HG03103 (cell line): ENCODE results near the gene PNPLA5.
"Not testable (repeated sequence)": the region's sequence is repeated elsewhere in the genome, so short reads cannot be mapped to it uniquely, and the experiment has no call there.

Source experiments
- ATAC-seq: cut with Tn5 transposase; IDR thresholded peaks from one replicate; pipeline ENCODE4 v1.9.1; 2021; ENCODE audit warnings: low read depth; ENCODE audit not compliant: unreplicated experiment

PNPLA5 gene

DNA sequence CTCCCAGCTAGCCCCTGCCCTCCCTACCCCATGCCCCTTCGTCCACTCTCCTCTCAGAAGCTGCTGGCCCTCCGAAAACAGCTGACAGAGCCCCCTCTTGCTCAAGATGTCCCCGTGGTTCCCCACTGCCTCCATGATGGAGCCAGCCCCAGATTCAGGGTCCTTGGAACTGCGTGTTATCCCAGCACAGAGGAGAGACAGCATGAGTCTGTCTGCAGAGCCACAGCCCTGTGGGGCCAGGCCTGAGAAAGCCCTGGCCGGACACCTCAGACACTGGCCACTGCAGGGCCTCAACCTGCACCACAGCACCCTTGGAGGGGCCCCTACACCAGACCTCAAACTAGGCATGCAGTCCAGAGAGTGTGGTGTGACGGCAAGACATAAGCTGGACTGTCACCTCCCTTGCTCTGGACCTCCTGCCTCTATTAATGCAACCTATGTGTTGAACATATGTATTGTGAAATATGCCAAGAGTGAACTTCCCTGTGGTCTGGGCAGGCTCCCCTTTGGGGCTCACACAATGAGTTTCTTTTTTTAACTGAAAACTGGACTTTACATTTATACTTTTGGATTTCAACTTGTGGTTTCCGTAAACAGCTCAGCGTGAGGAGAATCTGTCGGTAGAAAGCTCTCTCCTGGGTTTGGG is 9.6 kb downstream of the PNPLA5 start:
- no peak for ATAC-seq

DNA sequence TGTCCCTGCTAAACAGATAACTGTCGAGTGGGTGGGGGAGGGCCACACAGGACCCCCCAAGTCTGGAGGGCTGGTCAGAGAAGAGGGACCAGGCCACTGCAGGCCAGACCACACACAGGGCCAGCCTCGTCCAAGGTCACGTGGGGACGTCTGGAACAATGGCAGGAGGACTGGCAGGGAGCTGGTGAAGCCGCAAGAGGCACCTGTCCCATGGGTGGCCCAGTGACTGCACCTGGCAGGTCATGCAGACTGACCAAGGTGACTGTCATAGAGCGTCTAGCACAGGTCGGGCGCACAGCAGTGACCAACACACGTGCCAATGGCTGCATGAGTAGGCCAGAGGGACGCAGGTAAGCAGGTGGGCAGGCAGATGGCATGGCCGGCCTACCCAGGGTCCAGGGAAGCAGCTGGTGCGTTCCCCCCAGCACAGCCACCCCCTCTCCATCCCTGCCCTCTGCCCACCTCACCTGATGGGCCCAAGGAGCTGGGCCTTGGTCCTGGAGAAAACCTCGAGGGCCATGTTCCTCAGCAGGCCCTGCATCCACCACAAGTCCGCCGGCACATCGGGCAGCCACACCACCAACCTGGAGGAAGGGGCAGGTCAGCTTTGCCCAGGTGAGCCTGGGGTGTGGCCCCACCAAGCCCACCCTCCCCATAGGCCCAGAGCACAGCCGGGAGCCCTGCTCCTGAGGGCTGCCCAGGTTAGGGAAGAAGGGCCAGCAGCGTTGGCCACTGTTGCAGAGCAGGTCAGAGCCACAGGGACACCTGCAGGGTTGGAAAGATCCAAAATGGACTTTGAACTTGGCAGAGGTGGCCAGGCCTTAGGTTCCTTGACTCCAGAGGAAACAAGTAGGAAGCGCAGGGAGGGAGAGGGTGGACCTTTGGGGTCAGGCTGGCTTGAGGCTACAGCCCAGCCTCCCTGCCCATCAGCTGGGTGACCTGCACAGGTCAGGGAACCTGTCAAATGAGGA is 10.4 kb downstream of the PNPLA5 start:
- no peak for ATAC-seq

DNA sequence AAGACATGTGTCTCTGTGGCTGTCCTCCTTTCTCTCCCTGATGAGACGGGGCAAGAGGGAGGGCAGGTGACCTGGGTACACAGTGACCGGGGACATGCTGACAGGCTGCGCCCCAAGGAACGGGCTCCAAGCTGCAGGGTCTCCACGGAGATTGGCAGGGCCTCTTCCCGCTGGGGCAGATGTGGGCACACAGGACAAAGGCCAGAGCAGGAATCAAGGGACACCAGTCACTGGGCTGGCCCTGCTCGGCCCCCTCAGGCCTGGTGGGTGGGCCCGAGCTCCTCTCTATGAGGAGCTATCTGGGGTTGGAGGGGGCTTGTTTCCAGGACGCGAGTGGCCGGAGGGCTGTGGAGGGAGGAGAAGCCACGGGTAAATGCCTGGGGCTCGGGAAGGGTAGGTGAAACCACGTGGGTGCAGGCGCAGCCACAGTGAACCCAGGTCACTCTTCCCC is 11.2 kb downstream of the PNPLA5 start:
- no peak for ATAC-seq

DNA sequence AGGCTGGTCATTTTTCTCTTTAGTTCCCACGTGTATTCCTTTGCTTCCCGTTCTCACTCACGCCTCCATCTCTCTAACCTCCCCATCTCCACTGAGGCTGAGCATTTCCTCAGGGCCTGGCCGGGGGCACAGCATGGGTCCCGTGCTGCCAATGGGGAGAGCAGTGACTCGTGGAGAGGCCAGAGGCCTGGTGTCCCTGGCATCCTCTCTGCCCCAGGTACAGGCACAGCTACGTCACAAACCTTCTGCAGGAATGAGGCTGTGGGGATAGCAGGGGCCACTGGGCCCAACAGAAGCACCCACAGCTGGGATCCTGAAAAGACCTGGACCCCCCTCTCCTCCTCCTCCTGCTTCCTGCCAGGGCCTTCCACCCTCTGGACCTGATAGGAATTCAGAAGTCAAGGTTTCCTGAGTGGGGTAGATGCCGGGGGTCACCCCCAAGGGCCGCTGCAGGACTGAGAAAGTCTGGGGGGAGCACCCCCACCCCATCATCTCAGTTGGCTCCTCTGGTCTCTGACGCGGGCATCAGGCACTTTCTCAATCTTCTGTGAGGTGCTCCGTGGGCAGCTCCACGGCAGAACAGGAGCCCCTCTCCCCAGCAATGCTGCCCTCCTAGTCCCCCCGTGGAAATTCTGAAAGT is 11.8 kb downstream of the PNPLA5 start:
- no peak for ATAC-seq

DNA sequence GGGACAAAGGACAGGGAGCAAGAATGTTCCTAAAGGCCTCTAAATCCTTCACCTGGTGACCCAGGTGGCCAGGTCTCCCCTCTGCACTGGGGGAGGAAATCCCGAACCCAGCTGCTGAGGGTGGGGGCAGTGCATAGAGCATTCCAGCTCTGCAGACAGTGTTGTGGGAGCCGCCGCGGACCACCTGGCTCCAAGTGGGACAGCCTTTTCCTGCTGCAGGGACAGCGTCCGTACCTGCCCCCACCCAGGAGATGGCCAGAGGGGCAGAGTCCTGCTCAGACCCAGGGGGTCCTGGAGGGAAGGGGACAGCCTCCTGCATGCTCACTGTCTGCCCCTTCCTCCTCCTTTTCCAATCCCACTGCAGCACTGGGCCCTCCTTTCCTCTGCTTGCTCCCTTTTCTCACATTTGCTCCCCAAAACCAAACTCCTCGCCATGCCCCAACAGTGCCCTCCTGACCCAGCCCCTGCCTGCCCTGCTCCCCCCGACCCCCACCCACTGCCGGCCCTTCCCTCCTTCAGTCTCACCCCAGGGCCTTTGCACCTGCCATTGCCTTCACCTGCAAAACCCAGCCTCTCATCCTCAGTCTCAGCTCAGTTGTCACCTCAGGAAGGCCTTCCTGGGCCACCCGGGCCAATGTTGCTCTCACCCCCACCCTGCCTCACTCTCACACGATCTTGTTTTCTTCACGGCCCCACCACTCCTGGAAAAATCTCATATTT is 12.8 kb downstream of the PNPLA5 start:
- ATAC-seq, result no peak

DNA sequence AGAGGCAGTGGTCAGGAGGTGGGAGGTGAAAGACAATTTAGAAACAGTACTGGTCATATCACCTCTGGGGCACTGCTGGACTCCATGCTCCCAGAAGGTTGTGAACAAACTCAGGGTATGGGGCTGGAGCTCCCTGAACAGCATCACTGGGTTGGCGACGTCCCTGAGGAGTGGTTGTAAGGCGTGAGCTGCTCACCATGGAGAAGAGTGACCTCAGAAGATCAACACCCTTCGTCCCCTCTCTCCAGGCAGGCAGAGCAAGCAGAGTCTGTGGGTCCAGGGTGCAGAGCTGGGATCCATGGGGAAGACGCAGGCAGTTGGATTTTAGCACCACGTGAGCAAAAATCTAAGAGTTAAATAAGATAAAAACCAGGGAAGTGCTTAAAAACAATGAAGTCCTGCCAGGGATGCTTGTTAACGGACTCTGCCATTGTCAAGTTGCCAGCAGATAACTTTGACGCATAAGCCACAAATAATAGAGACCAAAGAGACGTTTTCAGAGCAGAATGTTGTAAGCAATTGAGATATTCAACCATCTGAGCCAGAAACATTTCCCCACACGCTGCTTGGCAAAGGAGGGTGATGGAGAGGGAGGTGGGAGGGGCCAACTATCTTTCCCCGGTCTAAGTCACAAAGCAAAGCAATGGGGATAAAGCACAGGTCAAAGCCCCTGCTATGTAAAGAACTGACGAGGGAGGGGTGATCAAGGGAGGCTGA is 13.6 kb downstream of the PNPLA5 start:
- ATAC-seq, result no peak

DNA sequence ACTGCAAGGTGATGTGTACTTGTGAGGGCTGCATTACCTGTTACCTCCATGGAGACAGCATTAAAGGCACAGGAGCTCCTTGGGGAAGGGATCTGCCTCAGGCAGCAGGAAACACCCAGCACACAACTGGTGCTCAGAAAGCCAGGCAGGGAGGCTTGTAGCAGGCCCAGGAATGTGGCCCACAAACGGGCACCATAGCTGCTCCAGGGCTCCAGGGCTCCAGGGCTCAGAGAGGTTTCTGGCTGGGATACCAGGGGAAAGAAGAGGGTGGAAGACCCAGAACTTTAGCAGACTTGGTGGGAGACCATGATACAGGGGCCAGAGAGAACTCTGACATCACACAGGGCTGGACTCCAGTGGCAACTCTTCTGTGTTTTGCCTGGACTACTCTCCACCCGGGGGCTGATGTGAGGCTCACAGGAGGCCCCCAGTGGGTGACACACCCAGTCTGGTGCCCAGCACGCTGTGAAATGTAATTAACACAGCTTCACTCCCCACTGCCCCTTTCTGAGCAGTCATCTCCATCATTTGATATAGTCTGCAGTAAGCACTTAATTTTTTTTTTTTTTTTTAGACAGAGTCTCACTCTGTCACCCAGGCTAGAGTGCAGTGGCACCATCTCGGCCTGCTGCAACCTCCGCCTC is 14.8 kb downstream of the PNPLA5 start:
- ATAC-seq, result no peak

DNA sequence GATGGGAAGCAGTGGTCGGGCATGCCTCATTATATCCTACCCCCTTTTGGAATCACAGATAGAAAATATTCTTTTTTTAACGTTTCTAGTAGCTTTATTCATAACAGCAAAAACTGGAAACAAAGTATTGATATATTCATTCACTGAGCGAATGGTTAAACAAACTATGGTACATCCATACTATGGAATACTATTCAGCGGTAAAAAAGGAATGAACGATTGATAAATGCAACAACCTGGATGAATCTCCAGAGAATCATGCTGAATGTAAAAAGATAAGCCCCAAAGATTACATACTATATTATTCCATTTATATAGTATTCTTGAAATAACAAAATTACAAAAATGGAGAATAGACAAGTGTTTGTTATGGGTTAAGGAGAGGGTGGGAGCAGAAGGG is 22.0 kb downstream of the PNPLA5 start:
- no peak for ATAC-seq

DNA sequence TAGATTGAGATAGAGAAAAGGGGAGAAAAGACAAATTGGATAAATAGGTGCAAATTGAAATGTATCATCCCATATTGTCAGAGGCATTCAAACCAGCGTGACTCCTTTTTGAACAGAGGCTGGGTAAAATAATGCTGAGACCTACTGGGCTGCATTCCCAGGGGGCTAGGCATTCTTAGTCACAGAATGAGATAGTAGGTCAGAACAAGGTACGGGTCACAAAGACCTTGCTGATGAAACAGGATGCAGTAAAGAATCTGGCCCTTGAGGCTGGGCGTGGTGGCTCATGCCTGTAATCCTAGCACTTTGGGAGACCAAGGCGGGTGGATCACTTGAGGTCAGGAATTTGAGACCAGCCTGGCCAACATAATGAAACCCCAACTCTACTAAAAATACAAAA is 22.8 kb downstream of the PNPLA5 start:
- ATAC-seq, result not testable (repeated sequence)

DNA sequence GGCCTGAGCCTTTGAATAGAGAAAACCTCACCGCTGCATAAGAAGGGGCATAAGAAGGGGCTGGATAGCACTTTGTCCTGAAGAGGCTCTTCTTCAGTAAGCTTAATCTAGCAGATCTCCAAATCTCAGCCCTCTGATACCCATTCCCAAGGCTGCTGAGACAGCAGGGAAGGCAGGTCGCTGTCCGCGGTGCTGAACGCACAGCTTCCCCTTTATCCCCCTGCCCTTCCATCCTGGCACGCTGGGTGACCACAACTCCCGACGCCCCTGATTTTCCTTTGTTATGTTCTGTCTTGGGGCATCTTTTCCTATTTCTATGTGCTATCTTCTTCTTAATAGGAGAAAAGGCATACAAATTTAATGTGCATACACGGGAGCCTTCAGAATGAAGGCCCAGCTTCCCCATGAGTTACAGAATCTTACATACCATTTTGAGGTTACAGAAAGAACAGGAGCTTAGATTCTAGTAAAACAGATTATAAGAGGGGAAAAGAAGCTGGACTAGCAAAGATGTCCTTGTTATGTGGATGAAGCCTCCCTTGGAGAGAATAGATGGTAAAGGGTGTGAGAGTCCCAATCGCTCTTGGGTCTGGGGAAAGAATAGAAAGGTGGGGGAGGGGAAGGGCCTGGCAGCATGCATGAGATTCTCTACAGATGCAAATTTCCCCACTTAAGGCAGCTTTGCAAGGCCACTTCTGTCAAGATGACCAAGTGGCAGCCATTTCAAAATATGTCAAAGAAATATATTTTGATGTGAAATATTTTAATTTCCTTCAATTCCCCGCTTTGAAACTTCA is 23.8 kb downstream of the PNPLA5 start:
- no peak for ATAC-seq

DNA sequence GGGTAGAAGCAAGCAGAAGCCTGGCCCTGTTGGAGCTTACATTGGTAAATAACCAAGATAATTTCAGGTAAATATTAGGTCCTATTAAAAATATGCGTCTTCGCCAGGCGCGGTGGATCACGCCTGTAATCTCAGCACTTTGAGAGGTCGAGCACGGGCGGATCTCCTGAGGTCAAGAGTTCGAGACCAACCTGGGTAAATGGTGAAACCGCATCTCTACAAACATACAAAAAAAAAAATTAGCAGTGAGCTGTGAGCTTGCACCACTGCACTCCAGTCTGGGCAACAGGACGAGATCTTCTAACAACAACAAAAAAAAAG is 29.0 kb downstream of the PNPLA5 start:
- no peak for ATAC-seq

DNA sequence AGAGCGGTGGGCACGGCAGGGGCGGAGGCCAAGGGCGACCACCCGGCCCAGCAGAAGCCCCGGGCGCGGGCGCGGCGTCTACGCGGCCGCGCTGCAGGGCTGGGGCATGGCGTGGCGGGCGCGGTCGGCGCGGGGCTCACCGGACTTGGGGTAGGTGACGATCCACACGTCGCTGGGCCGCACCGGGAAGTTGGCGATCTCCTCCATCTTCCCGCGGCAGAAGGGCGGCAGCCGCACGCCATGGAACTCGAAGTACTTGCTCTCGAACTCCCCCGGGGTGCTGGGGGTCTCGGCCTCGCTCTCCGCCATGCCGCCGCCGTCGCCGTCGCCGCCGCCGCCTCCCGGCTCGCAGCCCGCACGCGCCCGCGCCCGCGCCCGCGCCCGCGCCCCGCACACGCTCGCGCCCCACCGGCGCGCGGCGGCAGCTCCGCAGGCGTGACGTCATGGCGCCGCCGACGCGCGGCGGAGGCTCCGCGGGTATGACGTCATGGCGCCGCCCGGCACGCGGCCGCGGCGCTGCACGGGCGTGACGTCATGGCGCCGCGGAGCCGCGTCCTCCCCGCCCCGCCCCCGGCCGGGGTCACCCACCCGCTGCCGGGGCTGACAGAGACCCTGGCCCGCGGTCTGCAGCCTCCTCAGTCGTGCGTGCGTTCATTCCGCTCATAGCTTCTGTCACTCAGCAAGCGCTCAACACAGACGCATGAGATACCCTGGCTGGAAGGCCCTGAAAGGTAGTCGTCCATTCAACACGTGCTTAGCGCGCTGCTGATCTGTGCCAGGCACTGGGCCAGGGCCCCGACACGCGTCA is 29.5 kb downstream of the PNPLA5 start, which contains the start of gene SULT4A1:
Gene SULT4A1, minus strand, starts transcription at position 440 of the 808 bp plus-strand sequence. Its CDS starts 131 bp downstream, at position 309.
- no peak for ATAC-seq

DNA sequence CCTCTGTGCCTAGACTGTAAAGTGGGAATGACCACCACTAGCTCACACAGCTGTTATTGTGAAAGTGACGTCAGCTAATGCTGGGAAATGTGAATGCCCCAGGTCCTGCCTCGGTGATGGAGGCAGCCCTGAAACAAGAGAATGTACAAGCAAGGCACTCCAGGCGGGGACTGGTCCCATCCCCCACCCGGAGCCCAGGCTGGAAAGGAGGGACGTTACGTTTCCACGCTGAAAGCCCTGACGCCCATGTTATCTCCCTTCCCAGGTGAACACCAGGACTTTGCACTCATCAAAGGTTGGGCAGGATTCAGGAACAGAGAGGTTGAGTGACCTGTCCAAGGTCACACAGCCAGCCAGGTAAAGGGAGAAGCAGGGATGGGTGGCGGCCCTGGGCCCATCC is 30.3 kb downstream of the PNPLA5 start:
- ATAC-seq, result no peak

DNA sequence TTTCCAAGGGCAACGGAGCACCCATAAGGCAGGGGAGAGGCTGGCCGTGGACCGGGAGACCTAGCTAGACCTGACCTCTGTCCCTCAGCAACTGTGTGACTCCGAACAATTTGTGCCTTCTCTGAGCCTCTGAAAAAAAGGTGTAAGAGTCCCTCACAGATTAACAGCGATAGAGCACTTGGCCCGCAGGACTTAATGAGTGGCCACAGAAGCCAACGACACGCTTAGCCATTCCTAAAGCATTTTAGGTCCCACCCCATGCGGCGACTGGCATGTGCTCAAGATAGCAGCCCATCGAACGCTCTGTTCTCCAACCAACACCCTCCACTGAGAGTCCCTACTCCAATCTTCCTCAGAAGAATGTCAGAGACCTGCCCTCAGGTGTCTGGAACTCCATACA is 31.0 kb downstream of the PNPLA5 start:
- ATAC-seq, result no peak

DNA sequence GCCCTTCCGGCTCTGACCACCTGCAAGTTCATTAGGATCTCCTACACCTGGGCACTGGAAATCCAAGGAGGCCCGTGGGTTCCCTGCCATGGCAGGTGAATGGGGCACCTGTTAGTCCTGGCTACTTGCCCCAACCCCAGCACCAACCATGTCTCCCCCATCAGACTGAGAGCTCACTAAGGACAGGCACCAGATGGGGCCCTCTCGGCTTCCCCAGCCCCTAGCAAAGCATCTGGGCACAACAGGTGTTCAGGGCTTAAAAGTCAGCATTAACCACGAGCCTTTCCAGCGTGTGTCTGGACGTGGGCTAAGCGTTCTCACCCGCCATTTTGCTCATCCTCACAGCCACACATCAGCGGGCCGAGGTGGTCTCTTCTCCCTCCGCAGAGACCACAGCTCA is 31.7 kb downstream of the PNPLA5 start:
- ATAC-seq, result no peak

DNA sequence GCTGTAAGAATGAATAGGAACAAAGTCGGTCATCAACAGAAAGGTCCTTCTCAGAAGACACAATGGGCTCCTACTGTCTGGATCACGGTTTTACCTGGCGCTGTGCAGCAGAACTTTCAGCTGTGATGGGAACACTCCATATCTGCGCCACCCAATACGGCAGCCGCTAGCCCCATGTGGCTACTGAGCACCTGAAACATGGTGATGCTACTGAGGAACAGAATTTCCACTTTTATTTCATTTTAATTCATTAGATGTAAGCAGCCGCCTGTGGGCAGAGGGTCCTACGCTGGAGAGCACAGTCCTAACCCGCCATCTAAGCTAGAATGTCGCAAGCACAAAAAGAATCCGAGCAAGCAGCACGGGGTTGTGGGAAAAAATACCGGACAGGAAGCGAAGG is 32.2 kb downstream of the PNPLA5 start:
- ATAC-seq, result no peak

DNA sequence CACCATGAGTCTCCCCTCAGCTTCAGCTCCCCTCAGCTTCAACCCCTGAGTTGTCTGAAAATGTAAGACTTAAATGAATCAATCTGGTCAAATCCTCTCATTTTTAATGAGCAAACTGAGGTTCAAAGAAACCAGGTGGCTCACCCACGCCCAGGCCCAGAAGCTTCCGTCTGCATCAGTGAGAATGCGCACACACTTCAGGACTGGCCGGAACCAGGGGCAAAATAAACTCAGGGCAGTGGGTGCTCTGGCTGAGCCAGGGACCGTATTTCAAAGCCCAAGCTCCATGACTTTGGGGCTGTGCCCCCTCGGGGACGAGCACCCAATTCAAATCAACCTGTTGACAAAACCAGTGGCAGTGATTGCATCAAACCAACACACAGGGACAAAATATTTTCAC is 32.6 kb downstream of the PNPLA5 start:
- no peak for ATAC-seq
